NOMO-1 (cell line): ENCODE measurements around the gene PDIA4.
"Not testable (repeated sequence)": the region's sequence is repeated elsewhere in the genome, so short reads cannot be mapped to it uniquely, and the experiment has no call there.

ENCODE experiments used
- DNase-seq, 2 experiments: peaks; one replicate each; lab custom pipeline; 2025; ENCODE audit not compliant: unreplicated experiment in 2 of 2; lab: John Stamatoyannopoulos, UW

PDIA4 gene

GRCh38 chr7:149036676-149037075 lies 8.4 kb upstream of the PDIA4 start:
- DNase-seq: no peak

GRCh38 chr7:149031353-149031910 lies 3.1 kb upstream of the PDIA4 start:
- no peak for DNase-seq

- not testable (repeated sequence) for DNase-seq
Measured at GRCh38 chr7:149030439-149030838, 2.1 kb upstream of the PDIA4 start.

GRCh38 chr7:149027611-149028345 lies 527 bp downstream of the PDIA4 start:
- DNase-seq: no peak

DNA sequence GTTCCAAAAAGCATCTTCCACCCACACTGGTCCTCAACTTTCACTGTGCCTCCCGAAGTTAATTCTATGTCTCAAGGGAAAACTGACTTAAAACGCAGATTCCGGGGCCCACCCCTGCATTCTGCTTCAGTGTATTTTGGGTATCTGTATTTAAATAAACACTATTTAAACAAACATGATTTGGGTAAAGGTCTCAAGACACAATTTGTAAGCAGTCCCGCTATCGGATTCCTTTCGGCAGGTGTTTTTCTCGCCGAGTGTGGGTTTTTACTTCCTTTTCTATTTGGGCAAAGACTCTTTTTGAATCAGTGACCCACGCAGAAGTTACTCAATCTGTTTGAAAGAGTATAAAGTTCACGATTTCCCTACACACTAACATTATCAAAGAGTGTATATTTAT lies 1.2 kb downstream of the PDIA4 start:
- no peak for DNase-seq

DNA sequence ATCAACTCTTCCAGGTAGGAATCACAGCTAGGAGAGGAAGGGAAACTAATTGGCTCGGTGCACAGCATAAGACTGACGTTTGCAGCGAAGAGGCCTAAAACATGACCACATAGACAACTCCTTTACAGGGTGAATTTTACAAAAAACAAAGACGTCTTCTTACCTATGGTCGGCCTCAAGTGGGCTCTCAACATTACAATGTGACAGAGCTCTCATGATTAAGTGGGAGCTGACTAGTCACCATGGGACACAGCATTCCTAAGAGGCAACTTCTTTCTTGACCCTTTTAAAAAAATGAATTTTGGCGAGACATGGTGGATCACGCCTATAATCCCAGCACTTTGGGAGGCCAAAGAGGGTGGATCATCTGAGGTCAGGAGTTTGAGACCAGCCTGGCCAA lies 4.6 kb downstream of the PDIA4 start:
- no peak for DNase-seq

DNA sequence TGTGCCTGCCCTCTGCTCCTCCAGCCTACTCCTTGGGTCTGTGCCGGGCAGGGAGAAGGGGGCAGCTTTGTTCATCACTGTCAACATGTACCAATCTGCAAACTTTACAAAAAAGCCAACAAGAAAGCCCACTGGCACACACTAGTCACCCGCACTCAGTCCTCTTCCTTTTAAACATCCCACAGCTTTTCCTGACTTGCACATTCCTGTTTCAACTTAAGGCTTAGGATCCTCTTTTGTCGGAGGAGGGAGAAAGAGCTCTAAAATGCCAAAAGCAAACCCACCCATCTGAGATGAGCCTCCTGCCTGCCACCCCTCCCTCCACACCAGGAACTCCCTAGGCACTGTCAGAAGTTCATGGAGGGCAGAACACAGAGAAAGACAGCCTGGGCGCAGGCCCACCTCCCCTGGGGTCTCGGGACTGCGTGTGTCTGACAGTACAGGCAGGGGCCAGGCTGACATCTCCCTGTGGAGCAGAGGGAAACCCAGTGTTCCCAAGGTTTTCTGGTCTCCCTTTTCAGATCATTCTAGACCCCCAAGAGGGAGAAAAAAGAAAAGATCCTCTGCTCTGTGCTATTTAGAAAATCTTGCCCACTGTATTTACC lies 5.4 kb downstream of the PDIA4 start:
- DNase-seq: no peak

GRCh38 chr7:149021725-149022062 lies 6.6 kb downstream of the PDIA4 start:
- no peak for DNase-seq

DNA sequence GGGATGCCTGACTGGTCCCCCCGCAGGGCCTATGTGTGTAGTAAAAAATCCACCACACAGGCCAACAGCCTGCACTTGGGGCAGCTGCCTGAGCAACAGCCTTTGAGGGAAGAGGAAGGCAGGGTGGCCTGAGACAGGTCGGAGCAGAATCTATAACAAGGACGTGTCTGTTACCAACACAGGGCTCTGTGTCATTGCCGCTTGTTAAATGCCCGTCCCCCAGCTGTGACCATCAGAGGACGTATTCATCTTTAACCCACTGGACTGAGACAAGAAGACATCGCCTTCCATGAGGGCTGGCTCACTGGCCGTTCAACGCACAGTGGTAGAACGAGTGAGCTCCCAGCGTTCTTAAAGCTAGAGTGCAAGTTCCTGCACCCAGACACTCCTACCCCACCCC lies 7.8 kb downstream of the PDIA4 start:
- no peak for DNase-seq

DNA sequence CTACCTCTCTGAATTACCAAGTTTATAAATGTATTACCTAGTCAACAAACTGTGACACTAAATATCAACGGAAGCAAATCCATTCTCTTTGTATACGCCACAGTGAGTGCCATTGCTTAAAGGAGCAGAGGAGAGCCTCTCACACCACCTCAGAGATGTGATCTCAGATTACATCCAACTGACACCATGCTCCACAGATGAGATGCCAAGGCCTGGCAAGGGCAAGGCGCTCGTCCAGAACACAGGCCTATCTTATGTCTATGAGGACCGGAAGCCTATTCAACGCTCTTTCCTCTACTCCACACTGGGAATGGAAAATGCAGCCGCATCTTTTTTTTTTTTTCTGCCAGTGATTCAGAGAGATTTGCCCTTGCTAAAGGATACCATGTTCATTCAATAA lies 11.4 kb downstream of the PDIA4 start:
- DNase-seq: no peak

GRCh38 chr7:149014309-149014708 lies 14.0 kb downstream of the PDIA4 start:
- DNase-seq: no peak

- no peak for DNase-seq
Measured at GRCh38 chr7:149013876-149014275, 14.4 kb downstream of the PDIA4 start.

GRCh38 chr7:149012730-149013129 lies 15.6 kb downstream of the PDIA4 start:
- not testable (repeated sequence) for DNase-seq

DNA sequence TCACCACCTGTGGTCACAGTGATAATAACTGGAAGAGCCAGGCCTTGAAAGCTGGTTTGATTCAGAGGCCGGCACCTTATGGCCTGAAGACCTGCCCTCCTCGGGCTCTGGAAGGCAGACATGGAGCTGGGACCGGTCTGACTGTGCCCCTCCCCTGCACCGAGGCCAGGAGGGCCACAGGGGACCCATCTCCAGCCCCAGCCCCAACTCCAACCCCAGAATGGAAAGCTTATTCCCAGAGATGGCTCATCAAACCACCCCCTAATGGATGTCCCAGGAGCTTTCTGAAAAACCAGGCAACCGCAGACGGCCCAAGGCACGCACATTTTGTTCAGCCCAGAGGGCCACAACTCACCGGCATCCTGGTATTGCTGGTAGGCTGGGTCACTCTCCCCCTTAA lies 16.8 kb downstream of the PDIA4 start:
- no peak for DNase-seq

DNA sequence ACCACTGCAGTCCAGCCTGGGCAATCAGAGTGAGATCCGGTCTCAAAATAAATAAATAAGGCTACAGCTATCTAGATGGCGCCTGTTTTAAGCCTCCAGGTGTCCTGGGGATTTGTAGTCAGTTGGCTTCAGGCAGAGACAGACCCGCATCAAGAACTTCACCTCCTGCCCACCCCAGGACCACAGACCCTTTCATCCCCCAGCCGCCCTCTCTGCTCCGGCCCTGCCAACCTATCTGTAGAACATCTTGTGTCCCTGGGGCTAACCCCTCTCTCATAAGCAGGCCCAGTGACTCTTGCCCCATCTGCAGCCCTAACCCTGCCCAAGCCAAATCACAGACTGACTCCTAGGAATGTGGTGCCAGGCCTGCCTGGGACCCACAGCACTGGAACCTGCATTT lies 17.9 kb downstream of the PDIA4 start:
- DNase-seq: no peak

DNA sequence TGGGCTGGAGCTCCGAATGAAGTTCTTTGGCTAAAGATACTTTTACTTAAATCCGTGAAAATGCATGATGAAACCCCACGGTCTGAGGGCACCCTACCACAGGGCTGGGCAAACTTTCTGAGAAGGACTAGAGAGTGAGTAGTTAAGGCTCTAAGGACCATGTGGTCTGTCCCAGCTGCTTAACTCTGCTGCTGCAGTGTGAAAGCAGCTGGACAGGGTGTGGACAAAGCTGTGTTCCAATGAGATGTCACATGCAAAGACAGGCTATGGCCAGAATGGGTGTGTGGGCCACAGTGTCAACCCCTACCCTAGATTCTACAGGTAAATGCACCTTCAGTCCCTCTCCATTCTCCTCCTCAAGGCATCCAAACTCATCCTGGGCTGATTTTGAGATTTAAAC lies 18.8 kb downstream of the PDIA4 start:
- no peak for DNase-seq

DNA sequence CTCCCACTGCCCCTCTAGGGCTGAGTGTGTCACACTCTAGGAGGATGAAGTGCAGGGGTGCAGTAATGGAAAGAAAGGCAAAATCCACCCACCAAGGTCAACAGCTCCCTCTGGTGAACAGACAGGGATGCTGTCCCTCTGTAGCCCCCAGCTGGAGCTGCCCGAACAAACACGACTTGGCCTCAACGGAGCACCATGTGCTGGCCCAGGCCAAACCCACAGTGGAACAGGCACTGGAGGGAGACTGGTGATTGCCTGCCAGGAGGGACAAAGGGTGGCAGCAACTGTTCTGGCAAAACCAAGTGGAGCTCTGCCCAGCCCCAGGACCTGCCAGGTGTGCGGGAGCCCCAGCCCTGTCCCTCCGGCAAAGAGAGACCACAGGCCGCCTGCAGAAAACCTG lies 20.7 kb downstream of the PDIA4 start:
- no peak for DNase-seq

GRCh38 chr7:149007146-149007545 lies 21.2 kb downstream of the PDIA4 start:
- no peak for DNase-seq

- DNase-seq: no peak
Measured at GRCh38 chr7:149006345-149006725, 22.0 kb downstream of the PDIA4 start.

GRCh38 chr7:149005427-149006344 lies 22.6 kb downstream of the PDIA4 start:
- peak in 1 of 2 experiments; percentile 9 for DNase-seq
